HCT116 (cell line): Measurements from ENCODE around the gene ESR2.

Experiments used
- ELF1 ChIP-seq: IDR thresholded peaks from 2 replicates; pipeline ENCODE4 v1.6.1; 2012; ENCODE audit warnings: low read depth, borderline replicate concordance
- TF ChIP-seq, protein P1 (sequence below), 3 experiments: fragments of 200-600 bp in 1 of 3; sonication (generic) in 1 of 3; IDR thresholded peaks in 2 of 3; conservative IDR thresholded peaks in 1 of 3; 2 replicates each; pipeline ENCODE4 v1.5.1; 2012 to 2017; ENCODE audit warnings: low read depth in 2 of 3, low read length in 2 of 3, antibody characterized with exemption in 1 of 3, borderline replicate concordance in 1 of 3, control low read depth in 1 of 3, mild to moderate bottlenecking in 1 of 3, mixed read lengths in 1 of 3, mixed run types in 1 of 3, moderate library complexity in 1 of 3; ENCODE audit not compliant: insufficient read depth in 1 of 3
- TF ChIP-seq, protein P2 (sequence below): IDR thresholded peaks from 2 replicates; pipeline ENCODE4 v1.6.1; 2012; ENCODE audit warnings: low read depth

DNA sequence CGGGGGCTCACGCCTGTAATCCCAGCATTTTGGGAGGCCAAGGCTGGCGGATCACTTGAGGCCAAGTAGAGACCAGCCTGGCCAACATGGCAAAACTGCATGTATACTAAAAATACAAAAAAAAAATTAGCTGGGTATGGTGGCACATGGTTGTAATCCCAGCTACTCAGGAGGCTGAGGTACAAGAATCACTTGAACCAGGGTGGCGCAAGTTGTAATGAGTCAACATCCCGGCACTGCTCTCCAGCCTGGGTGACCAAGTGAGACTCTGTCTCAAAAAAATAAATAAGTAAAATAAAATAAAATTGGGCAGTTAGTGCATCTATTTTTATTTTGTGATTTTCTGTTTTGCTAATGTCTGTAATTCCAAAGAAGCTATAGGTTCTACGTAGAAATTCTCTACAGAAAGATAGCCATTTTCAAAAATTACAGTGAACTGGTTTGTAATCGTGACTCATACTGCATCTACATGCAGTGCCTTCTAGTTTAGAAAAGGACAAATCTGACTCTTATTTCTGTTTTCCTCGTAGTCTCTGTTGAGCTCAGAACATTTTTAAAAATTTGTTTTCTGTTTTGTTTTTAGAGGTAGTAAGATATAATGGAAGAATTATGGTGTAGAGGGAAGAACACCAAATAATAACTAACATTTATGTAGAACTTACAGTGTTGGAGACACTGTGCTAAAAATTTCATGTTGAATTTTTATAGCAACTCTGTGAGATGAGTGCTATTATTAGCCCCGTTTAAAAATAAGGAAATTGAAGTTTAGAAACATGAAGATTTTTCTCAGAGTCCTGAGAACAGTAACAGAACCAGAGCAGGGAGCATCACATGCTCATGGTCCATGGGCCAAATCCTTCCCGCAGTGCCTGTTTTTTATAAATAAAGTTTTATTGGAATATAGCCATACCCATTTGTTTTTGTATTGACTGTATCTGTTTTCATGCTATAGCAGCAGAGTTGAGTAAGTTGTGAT, 240.2 kb downstream of the ESR2 start:
- TF ChIP-seq, protein P1, sequence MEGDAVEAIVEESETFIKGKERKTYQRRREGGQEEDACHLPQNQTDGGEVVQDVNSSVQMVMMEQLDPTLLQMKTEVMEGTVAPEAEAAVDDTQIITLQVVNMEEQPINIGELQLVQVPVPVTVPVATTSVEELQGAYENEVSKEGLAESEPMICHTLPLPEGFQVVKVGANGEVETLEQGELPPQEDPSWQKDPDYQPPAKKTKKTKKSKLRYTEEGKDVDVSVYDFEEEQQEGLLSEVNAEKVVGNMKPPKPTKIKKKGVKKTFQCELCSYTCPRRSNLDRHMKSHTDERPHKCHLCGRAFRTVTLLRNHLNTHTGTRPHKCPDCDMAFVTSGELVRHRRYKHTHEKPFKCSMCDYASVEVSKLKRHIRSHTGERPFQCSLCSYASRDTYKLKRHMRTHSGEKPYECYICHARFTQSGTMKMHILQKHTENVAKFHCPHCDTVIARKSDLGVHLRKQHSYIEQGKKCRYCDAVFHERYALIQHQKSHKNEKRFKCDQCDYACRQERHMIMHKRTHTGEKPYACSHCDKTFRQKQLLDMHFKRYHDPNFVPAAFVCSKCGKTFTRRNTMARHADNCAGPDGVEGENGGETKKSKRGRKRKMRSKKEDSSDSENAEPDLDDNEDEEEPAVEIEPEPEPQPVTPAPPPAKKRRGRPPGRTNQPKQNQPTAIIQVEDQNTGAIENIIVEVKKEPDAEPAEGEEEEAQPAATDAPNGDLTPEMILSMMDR (IDR thresholded peaks at IDR 0.05 in 2 of 3, conservative IDR thresholded peaks at IDR 0.05 in 1 of 3; ENCODE audit: borderline replicate concordance in 1 of 3, insufficient read depth in 1 of 3, low read depth in 2 of 3, low read length in 2 of 3) = no peak
- no peak for TF ChIP-seq ELF1
- TF ChIP-seq, protein P2, sequence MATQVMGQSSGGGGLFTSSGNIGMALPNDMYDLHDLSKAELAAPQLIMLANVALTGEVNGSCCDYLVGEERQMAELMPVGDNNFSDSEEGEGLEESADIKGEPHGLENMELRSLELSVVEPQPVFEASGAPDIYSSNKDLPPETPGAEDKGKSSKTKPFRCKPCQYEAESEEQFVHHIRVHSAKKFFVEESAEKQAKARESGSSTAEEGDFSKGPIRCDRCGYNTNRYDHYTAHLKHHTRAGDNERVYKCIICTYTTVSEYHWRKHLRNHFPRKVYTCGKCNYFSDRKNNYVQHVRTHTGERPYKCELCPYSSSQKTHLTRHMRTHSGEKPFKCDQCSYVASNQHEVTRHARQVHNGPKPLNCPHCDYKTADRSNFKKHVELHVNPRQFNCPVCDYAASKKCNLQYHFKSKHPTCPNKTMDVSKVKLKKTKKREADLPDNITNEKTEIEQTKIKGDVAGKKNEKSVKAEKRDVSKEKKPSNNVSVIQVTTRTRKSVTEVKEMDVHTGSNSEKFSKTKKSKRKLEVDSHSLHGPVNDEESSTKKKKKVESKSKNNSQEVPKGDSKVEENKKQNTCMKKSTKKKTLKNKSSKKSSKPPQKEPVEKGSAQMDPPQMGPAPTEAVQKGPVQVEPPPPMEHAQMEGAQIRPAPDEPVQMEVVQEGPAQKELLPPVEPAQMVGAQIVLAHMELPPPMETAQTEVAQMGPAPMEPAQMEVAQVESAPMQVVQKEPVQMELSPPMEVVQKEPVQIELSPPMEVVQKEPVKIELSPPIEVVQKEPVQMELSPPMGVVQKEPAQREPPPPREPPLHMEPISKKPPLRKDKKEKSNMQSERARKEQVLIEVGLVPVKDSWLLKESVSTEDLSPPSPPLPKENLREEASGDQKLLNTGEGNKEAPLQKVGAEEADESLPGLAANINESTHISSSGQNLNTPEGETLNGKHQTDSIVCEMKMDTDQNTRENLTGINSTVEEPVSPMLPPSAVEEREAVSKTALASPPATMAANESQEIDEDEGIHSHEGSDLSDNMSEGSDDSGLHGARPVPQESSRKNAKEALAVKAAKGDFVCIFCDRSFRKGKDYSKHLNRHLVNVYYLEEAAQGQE = no peak
